Neural cell (in vitro differentiated cells): ENCODE measurements around the gene METAP2.

ENCODE experiments used
- EP300 ChIP-seq: fragments of 450-650 bp; conservative IDR thresholded peaks from 2 replicates; pipeline ENCODE4 v1.6.1; 2014; ENCODE audit warnings: antibody characterized with exemption, mild to moderate bottlenecking, moderate library complexity; ENCODE audit not compliant: poor library complexity, severe bottlenecking
- EZH2 ChIP-seq: fragments of 200-600, 300-800 bp; shearing (Covaris generic), sonication (generic); IDR thresholded peaks from 2 replicates; pipeline ENCODE4 v1.6.1; 2014; ENCODE audit warnings: antibody characterized with exemption, low read length, borderline replicate concordance, mild to moderate bottlenecking; ENCODE audit not compliant: insufficient read depth, poor library complexity, severe bottlenecking
- POLR2AphosphoS5 ChIP-seq: IDR thresholded peaks from 2 replicates; pipeline ENCODE4 v1.6.1; 2012
- TAF1 ChIP-seq: IDR thresholded peaks from 2 replicates; pipeline ENCODE4 v1.6.1; 2012; ENCODE audit warnings: low read depth
- TF ChIP-seq, protein P1 (sequence below): fragments of 450-650 bp; IDR thresholded peaks from 2 replicates; pipeline ENCODE4 v1.5.1; 2014; ENCODE audit warnings: antibody characterized with exemption, mild to moderate bottlenecking, moderate library complexity; ENCODE audit not compliant: poor library complexity, severe bottlenecking
- TF ChIP-seq, protein P2 (sequence below): IDR thresholded peaks from 2 replicates; pipeline ENCODE4 v1.6.1; 2012; ENCODE audit warnings: borderline replicate concordance

- TF ChIP-seq, protein P1, sequence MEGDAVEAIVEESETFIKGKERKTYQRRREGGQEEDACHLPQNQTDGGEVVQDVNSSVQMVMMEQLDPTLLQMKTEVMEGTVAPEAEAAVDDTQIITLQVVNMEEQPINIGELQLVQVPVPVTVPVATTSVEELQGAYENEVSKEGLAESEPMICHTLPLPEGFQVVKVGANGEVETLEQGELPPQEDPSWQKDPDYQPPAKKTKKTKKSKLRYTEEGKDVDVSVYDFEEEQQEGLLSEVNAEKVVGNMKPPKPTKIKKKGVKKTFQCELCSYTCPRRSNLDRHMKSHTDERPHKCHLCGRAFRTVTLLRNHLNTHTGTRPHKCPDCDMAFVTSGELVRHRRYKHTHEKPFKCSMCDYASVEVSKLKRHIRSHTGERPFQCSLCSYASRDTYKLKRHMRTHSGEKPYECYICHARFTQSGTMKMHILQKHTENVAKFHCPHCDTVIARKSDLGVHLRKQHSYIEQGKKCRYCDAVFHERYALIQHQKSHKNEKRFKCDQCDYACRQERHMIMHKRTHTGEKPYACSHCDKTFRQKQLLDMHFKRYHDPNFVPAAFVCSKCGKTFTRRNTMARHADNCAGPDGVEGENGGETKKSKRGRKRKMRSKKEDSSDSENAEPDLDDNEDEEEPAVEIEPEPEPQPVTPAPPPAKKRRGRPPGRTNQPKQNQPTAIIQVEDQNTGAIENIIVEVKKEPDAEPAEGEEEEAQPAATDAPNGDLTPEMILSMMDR, result no peak
- TF ChIP-seq TAF1 (no peak), EZH2 (no peak), EP300 (no peak), POLR2AphosphoS5 (no peak)
- TF ChIP-seq, protein P2, sequence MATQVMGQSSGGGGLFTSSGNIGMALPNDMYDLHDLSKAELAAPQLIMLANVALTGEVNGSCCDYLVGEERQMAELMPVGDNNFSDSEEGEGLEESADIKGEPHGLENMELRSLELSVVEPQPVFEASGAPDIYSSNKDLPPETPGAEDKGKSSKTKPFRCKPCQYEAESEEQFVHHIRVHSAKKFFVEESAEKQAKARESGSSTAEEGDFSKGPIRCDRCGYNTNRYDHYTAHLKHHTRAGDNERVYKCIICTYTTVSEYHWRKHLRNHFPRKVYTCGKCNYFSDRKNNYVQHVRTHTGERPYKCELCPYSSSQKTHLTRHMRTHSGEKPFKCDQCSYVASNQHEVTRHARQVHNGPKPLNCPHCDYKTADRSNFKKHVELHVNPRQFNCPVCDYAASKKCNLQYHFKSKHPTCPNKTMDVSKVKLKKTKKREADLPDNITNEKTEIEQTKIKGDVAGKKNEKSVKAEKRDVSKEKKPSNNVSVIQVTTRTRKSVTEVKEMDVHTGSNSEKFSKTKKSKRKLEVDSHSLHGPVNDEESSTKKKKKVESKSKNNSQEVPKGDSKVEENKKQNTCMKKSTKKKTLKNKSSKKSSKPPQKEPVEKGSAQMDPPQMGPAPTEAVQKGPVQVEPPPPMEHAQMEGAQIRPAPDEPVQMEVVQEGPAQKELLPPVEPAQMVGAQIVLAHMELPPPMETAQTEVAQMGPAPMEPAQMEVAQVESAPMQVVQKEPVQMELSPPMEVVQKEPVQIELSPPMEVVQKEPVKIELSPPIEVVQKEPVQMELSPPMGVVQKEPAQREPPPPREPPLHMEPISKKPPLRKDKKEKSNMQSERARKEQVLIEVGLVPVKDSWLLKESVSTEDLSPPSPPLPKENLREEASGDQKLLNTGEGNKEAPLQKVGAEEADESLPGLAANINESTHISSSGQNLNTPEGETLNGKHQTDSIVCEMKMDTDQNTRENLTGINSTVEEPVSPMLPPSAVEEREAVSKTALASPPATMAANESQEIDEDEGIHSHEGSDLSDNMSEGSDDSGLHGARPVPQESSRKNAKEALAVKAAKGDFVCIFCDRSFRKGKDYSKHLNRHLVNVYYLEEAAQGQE, result no peak
Measured at GRCh38 chr12:95463050-95463449, 10.9 kb upstream of the METAP2 start.
